A673 (cell line): ENCODE measurements around the gene EYS. TPM values are rescaled to one million over a fixed set of nuclear protein-coding genes. Genes with fewer than 3 reads are reported as not detected.

ENCODE experiments used
- BruUV-seq: library from RNA; stranded (reverse); fragments of 400-500 nt; replicated peaks from 2 replicates; lab custom pipeline; 2021; lab: Mats Ljungman, UMichigan
- CTCF ChIA-PET: fragments of 300-600 bp; sonication (Branson Sonifier 250); formaldehyde crosslinking; loops from one replicate; lab custom pipeline; 2022; ENCODE audit warnings: antibody characterized with exemption; lab: Charles Lee
- POLR2A ChIA-PET: fragments of 300-600 bp; sonication (Branson Sonifier 250); formaldehyde crosslinking; loops from one replicate; lab custom pipeline; 2022; ENCODE audit warnings: antibody characterized with exemption; ENCODE audit not compliant: low non-redundant PET; lab: Charles Lee
- DNase-seq: peaks from one replicate; pipeline ENCODE4 v3.0.0-alpha.2; 2015; ENCODE audit warnings: low spot score
- H3K27ac ChIP-seq: fragments of 200-600 bp; sonication (generic); 2 replicates; pipeline ENCODE4 v1.5.1; 2016; ENCODE audit warnings: mixed run types, low read depth, mild to moderate bottlenecking, mixed read lengths, antibody characterized with exemption, low read length; ENCODE audit not compliant: poor library complexity, severe bottlenecking
- H3K27me3 ChIP-seq: fragments of 200-600 bp; sonication (generic); replicated peaks from 2 replicates; pipeline ENCODE4 v1.6.1; 2017; ENCODE audit warnings: mixed run types, low read depth, mild to moderate bottlenecking, mixed read lengths, antibody characterized with exemption, low read length; ENCODE audit not compliant: insufficient read depth, poor library complexity
- H3K36me3 ChIP-seq: fragments of 200-600 bp; sonication (generic); 2 replicates; pipeline ENCODE4 v1.6.1; 2016; ENCODE audit warnings: mixed run types, mild to moderate bottlenecking, mixed read lengths, antibody characterized with exemption, low read length; ENCODE audit not compliant: insufficient read depth, poor library complexity, severe bottlenecking
- H3K4me1 ChIP-seq: fragments of 200-600 bp; sonication (generic); 2 replicates; pipeline ENCODE4 v1.6.1; 2017; ENCODE audit warnings: mixed run types, mild to moderate bottlenecking, mixed read lengths, antibody characterized with exemption, low read length; ENCODE audit not compliant: insufficient read depth, poor library complexity, severe bottlenecking
- H3K4me3 ChIP-seq: fragments of 200-600 bp; sonication (generic); 2 replicates; pipeline ENCODE4 v1.5.1; 2016; ENCODE audit warnings: low read depth, mixed run types, mild to moderate bottlenecking, mixed read lengths, low read length; ENCODE audit not compliant: poor library complexity, severe bottlenecking
- H3K9me3 ChIP-seq: fragments of 200-600 bp; sonication (generic); 2 replicates; pipeline ENCODE4 v1.6.1; 2016; ENCODE audit warnings: mixed run types, low read depth, mild to moderate bottlenecking, mixed read lengths, antibody characterized with exemption, low read length; ENCODE audit not compliant: poor library complexity, severe bottlenecking
- CTCF ChIP-seq: fragments of 300-800, 200-600 bp; sonication (generic); conservative IDR thresholded peaks from 2 replicates; pipeline ENCODE4 v1.5.1; 2017; ENCODE audit warnings: low read depth, mild to moderate bottlenecking, antibody characterized with exemption, low read length, moderate library complexity, mixed read lengths
- EZH2 ChIP-seq: fragments of 200-600 bp; sonication (generic); IDR thresholded peaks from 2 replicates; pipeline ENCODE4 v1.6.1; 2017; ENCODE audit warnings: borderline replicate concordance, low read depth, mild to moderate bottlenecking, mixed read lengths, antibody characterized with exemption, low read length; ENCODE audit not compliant: poor library complexity, severe bottlenecking
- intact Hi-C: fragments of 100-400 bp; cut with micrococcal nuclease; formaldehyde crosslinking; loops from one replicate; pipeline ENCODE4 v1.10.0; 2022; ENCODE audit not compliant: unreplicated experiment
- total RNA-seq: library from RNA; stranded (reverse); gene quantifications from 2 replicates; pipeline ENCODE4 v1.2.3, GENCODE V29; 2021

EYS gene
- total RNA-seq, 1 experiment from 2014 or later, result 0.47 TPM

GRCh38 chr6:64713175-64713574 is 993.9 kb downstream of the EYS start:
- POLR2A ChIA-PET, result no interaction called here
- CTCF ChIA-PET, result no interaction called here
- H3K36me3 ChIP-seq, result no peaks in the 10 kb centered on the region
- H3K9me3 ChIP-seq, result peaks cover 3% of the 10 kb centered on the region
- H3K4me1 ChIP-seq, result no peaks in the 10 kb centered on the region
- TF ChIP-seq CTCF (no peak), EZH2 (no peak)
- no TSS peak for BruUV-seq
- DNase-seq, result no peak
- intact Hi-C loops, result no loop called here
- no peak overlapping the region for H3K27ac ChIP-seq
- no peak overlapping the region for H3K4me3 ChIP-seq
- H3K27me3 ChIP-seq, result no peaks in the 10 kb centered on the region

GRCh38 chr6:64712606-64713005 is 994.4 kb downstream of the EYS start:
- no TSS peak for BruUV-seq
- DNase-seq, result no peak
- H3K9me3 ChIP-seq, result peaks cover 3% of the 10 kb centered on the region
- no peaks in the 10 kb centered on the region for H3K36me3 ChIP-seq
- ChIA-PET POLR2A (no interaction called here), CTCF (no interaction called here)
- H3K4me1 ChIP-seq, result no peaks in the 10 kb centered on the region
- H3K27me3 ChIP-seq, result no peaks in the 10 kb centered on the region
- H3K4me3 ChIP-seq, result no peak overlapping the region
- no peak overlapping the region for H3K27ac ChIP-seq
- TF ChIP-seq CTCF (no peak), EZH2 (no peak)
- intact Hi-C loops, result no loop called here

- Histone ChIP-seq H3K9me3 (no peaks in the 10 kb centered on the region), H3K4me1 (no peaks in the 10 kb centered on the region), H3K4me3 (no peak overlapping the region), H3K36me3 (no peaks in the 10 kb centered on the region), H3K27ac (no peak overlapping the region), H3K27me3 (no peaks in the 10 kb centered on the region)
- POLR2A ChIA-PET, result no interaction called here
- intact Hi-C loops, result no loop called here
- TF ChIP-seq EZH2, result no peak
- no peak for TF ChIP-seq CTCF
- no peak for DNase-seq
- no TSS peak for BruUV-seq
- CTCF ChIA-PET, result no interaction called here
These were observed 1003.1 kb downstream of the EYS start for GRCh38 chr6:64703922-64704321.
